ENCODE results near the gene CD207. TPM values are rescaled to one million over a fixed set of nuclear protein-coding genes. Genes with fewer than 3 reads are reported as not detected.

The CD207 gene
- total and polyA plus RNA-seq, 2 of the 8 experiments (the other 6 are each of a cell fraction or from before 2014, with no cell fraction given) = not detected

GRCh38 chr2:70834106-70834505 is 1.5 kb downstream of the CD207 start:
- no peak overlapping the region for H4K8ac ChIP-seq (ENCODE audit: extremely low read depth, insufficient read depth, low read length)
- no peak overlapping the region for H3K9ac ChIP-seq (replicated peaks in 1 of 4; ENCODE audit: extremely low read depth in 1 of 4, low read depth in 3 of 4, low read length in 3 of 4)
- H3K23ac ChIP-seq (ENCODE audit: insufficient read length) = no peak overlapping the region
- FAIRE-seq (no peak), DNase-seq (ENCODE audit: low read depth in 1 of 2, low spot score in 2 of 2) (no peak)
- H2AFZ ChIP-seq (ENCODE audit: low read length) = no peak overlapping the region
- no peaks in the 10 kb centered on the region for H3K79me1 ChIP-seq (ENCODE audit: low read depth, low read length)
- H3K23me2 ChIP-seq (ENCODE audit: low read depth, low read length) = no peaks in the 10 kb centered on the region
- H2BK12ac ChIP-seq (ENCODE audit: low read depth, low read length) = no peak overlapping the region
- 94% methylated on average over 2 of the region's 2 CpGs; no CpG with 5 or more reads in 1 of the 2 experiments for WGBS, 2 experiments (ENCODE audit: extremely low coverage in 1 of 2, insufficient coverage in 1 of 2, insufficient read length in 1 of 2, insufficient replicate concordance in 2 of 2, low coverage in 1 of 2, low lambda C conversion rate in 2 of 2, missing lambda C conversion rate in 1 of 2)
- H3K79me2 ChIP-seq (ENCODE audit: control insufficient read depth in 1 of 2, insufficient read depth in 2 of 2, low read length in 2 of 2) = no peaks in the 10 kb centered on the region
- H3K18ac ChIP-seq (ENCODE audit: extremely low read depth, low read length) = no peak overlapping the region
- no peak overlapping the region for H3K4ac ChIP-seq (replicated peaks; ENCODE audit: insufficient read length, low read depth, low read length)
- H2BK120ac ChIP-seq (replicated peaks; ENCODE audit: low read depth, low read length) = no peak overlapping the region
- no peak overlapping the region for H4K91ac ChIP-seq (replicated peaks; ENCODE audit: insufficient read length, low read length)
- no peak overlapping the region for H2BK5ac ChIP-seq (ENCODE audit: low read depth, low read length)
- no peaks in the 10 kb centered on the region for H4K20me1 ChIP-seq (replicated peaks in 1 of 2; ENCODE audit: control insufficient read depth in 1 of 2, insufficient read depth in 2 of 2, low read length in 2 of 2)
- H3K56ac ChIP-seq (replicated peaks; ENCODE audit: insufficient read length, low read depth, low read length) = no peak overlapping the region
- no peak overlapping the region for H2AK5ac ChIP-seq (ENCODE audit: low read depth, low read length)
- no peak overlapping the region for H3K14ac ChIP-seq (ENCODE audit: insufficient read length)
- H3K27ac ChIP-seq (ENCODE audit: low read depth, low read length) = no peak overlapping the region
- no peaks in the 10 kb centered on the region for H3K4me1 ChIP-seq (replicated peaks in 1 of 4; ENCODE audit: control insufficient read depth in 3 of 4, insufficient read depth in 4 of 4, low read length in 3 of 4)
- peaks cover 0 to 2% (median under 1%) of the 10 kb centered on the region in 4 experiments; a peak in 2 of 7 replicates for H3K27me3 ChIP-seq (replicated peaks in 1 of 4; ENCODE audit: control insufficient read depth in 3 of 4, extremely low read depth in 1 of 4, insufficient read depth in 3 of 4, low read length in 3 of 4)
- H2BK20ac ChIP-seq (ENCODE audit: low read length) = no peak overlapping the region
- no peak overlapping the region for H4K5ac ChIP-seq (ENCODE audit: insufficient read length, low read depth, low read length)
- H3K9me3 ChIP-seq (ENCODE audit: insufficient read depth in 2 of 2, low read depth in 1 of 2, low read length in 1 of 2) = no peaks in the 10 kb centered on the region
- ChIA-PET POLR2A (ENCODE audit: partially characterized antibody) (no interaction called here), CTCF (ENCODE audit: partially characterized antibody) (no interaction called here)
- no peak overlapping the region for H3K4me3 ChIP-seq (ENCODE audit: extremely low read depth in 1 of 4, insufficient read depth in 2 of 4, low read depth in 3 of 4, low read length in 4 of 4)
- no peak for TF ChIP-seq POU5F1 (IDR thresholded peaks at IDR 0.05; ENCODE audit: low read depth, low read length)
- TF ChIP-seq BACH1 (IDR thresholded peaks at IDR 0.05; ENCODE audit: low read length) = no peak
- no peak for TF ChIP-seq SUZ12 (IDR thresholded peaks at IDR 0.05; ENCODE audit: low read length)
- TF ChIP-seq JUN (IDR thresholded peaks at IDR 0.05; ENCODE audit: low read depth, low read length) = no peak
- no peak for TF ChIP-seq RAD21 (IDR thresholded peaks at IDR 0.05 in 1 of 2, conservative IDR thresholded peaks at IDR 0.05 in 1 of 2; ENCODE audit: low read depth in 2 of 2, low read length in 2 of 2)
- no peak for TF ChIP-seq YY1 (IDR thresholded peaks at IDR 0.05; ENCODE audit: low read depth, low read length)
- TF ChIP-seq SIN3A (conservative IDR thresholded peaks at IDR 0.05 in 1 of 2, IDR thresholded peaks at IDR 0.05 in 1 of 2; ENCODE audit: low read depth in 1 of 2, low read length in 2 of 2) = no peak
- no peak overlapping the region for H3K4me2 ChIP-seq (ENCODE audit: insufficient read depth in 1 of 2, low read depth in 2 of 2, low read length in 2 of 2)
- H3K36me3 ChIP-seq (ENCODE audit: control insufficient read depth in 2 of 4, insufficient read depth in 4 of 4, low read length in 3 of 4) = no peaks in the 10 kb centered on the region
- no peak overlapping the region for H2BK15ac ChIP-seq (ENCODE audit: low read length)

Measured in H1 (cell line).